OCI-LY3 (cell line): Measurements from ENCODE around the gene CAPN10.

ENCODE experiments used
- CTCF ChIP-seq: fragments of 200-600, 300-600 bp; sonication (generic); IDR thresholded peaks from 2 replicates; pipeline ENCODE4 v1.5.1; 2014; ENCODE audit warnings: antibody characterized with exemption, low read length, low read depth
- EZH2phosphoT487 ChIP-seq: fragments of 200-600 bp; shearing (Covaris generic); IDR thresholded peaks from 2 replicates; pipeline ENCODE4 v1.6.1; 2018; ENCODE audit warnings: antibody characterized with exemption, mixed run types, low read depth

- TF ChIP-seq CTCF (no peak), EZH2phosphoT487 (no peak)
Measured at GRCh38 chr2:240602266-240603050, 15.9 kb downstream of the CAPN10 start.
